ENCODE data around the gene IL17RC.
"Not testable (repeated sequence)": the region's sequence is repeated elsewhere in the genome, so short reads cannot be mapped to it uniquely, and the experiment has no call there.

Gene IL17RC

DNA sequence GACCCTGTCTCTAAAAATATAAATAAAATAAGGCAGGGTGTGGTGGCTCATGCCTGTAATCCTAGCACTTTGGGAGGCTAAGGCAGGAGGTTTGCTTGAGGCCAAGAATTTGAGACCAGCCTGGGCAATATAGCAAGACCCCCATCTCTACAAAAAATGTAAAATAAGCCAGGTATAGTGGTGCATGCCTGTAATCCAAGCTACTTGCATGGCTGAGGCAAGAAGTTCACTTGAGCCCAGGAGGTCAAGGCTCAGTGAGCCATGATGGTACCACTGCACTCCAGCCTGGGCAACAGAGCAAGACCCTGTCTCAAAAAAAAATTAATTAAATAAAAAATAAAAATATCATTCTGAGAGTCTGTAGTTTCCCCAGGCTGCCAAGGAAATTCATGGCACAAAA, 30.6 kb upstream of the IL17RC start:
- DNase-seq (ENCODE audit: low spot score in 2 of 2) (no peak), ATAC-seq (ENCODE audit: low read depth) (no peak)
- H3K27ac Mint-ChIP-seq = no peak overlapping the region
- peaks cover 2% of the 10 kb centered on the region for H3K36me3 Mint-ChIP-seq
- no peaks in the 10 kb centered on the region for H3K27me3 Mint-ChIP-seq
- peaks cover 2% of the 10 kb centered on the region for H3K4me1 Mint-ChIP-seq
- no peaks in the 10 kb centered on the region for H3K9me3 Mint-ChIP-seq
- H3K4me3 Mint-ChIP-seq = no peak overlapping the region

DNA sequence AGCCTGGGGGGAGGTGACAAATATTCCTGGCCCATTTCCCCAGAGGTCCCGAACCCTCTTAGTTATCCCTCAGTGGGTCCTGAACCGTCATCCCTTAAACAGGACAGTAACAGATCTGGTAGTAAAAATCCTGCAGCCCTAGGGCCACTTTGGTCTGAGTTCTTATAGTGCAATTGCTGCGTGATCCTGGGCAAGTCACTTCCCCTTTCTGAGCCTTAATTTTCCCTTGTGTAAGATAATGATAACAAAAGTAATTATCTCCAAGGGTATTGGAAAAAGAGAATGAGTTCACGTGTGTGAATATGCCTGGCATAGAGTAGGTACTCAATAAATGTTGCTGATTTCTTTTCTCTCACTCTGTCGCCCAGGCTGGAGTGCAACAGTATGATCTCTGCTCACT, 29.4 kb upstream of the IL17RC start:
- H3K27ac Mint-ChIP-seq = no peak overlapping the region
- ATAC-seq (ENCODE audit: low read depth) (no peak), DNase-seq (ENCODE audit: low spot score in 2 of 2) (no peak)
- H3K9me3 Mint-ChIP-seq = no peaks in the 10 kb centered on the region
- peaks cover 6% of the 10 kb centered on the region for H3K36me3 Mint-ChIP-seq
- H3K4me3 Mint-ChIP-seq = no peak overlapping the region
- no peaks in the 10 kb centered on the region for H3K27me3 Mint-ChIP-seq
- peaks cover 8% of the 10 kb centered on the region for H3K4me1 Mint-ChIP-seq

DNA sequence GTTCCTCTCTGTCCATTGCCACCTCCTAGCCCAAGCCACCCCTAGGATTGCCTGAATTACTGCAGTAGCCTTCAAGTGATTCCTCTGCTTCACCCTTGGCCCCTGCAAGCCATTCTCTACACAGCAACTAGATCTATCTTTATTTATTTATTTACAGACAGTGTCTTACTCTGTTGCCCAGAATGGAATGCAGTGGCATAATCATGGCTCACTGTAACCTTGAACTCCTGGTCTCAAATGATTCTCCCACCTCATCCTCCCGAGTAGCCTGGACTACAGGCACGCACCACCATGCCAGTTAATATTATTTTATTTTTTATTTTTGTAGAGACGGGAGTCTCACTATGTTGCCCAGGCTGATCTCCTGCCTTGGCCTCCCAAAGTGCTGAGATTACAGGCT, 28.4 kb upstream of the IL17RC start:
- Mint-ChIP-seq H3K27ac (no peak overlapping the region), H3K4me3 (no peak overlapping the region), H3K9me3 (no peaks in the 10 kb centered on the region), H3K4me1 (peaks cover 15% of the 10 kb centered on the region), H3K27me3 (no peaks in the 10 kb centered on the region), H3K36me3 (peaks cover 13% of the 10 kb centered on the region)
- no peak for ATAC-seq (ENCODE audit: low read depth)
- no peak for DNase-seq (ENCODE audit: low spot score in 2 of 2)

DNA sequence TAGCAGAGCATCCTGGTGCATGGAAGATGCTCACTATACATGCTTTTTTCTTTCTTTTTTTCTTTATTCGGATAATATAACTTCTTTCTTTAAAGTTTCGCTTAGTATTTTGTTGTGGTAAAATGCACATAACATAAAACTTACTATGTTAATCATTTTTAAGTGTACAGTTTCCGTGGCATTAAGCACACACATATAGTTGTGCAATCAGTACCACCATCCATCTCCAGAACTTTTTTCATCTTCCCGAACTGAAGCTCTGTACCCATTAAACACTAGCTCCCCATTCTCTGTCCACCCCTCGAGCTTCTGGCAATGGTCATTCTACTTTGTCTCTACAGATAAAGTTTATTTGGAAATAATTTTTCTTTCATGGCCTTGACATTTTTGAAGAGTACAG, 27.5 kb upstream of the IL17RC start:
- Mint-ChIP-seq H3K9me3 (no peaks in the 10 kb centered on the region), H3K4me3 (no peak overlapping the region), H3K27me3 (no peaks in the 10 kb centered on the region), H3K36me3 (peaks cover 13% of the 10 kb centered on the region), H3K4me1 (peaks cover 15% of the 10 kb centered on the region), H3K27ac (peak overlapping the region; percentile 99)
- no peak for DNase-seq (ENCODE audit: low spot score in 2 of 2)
- no peak for ATAC-seq (ENCODE audit: low read depth)

DNA sequence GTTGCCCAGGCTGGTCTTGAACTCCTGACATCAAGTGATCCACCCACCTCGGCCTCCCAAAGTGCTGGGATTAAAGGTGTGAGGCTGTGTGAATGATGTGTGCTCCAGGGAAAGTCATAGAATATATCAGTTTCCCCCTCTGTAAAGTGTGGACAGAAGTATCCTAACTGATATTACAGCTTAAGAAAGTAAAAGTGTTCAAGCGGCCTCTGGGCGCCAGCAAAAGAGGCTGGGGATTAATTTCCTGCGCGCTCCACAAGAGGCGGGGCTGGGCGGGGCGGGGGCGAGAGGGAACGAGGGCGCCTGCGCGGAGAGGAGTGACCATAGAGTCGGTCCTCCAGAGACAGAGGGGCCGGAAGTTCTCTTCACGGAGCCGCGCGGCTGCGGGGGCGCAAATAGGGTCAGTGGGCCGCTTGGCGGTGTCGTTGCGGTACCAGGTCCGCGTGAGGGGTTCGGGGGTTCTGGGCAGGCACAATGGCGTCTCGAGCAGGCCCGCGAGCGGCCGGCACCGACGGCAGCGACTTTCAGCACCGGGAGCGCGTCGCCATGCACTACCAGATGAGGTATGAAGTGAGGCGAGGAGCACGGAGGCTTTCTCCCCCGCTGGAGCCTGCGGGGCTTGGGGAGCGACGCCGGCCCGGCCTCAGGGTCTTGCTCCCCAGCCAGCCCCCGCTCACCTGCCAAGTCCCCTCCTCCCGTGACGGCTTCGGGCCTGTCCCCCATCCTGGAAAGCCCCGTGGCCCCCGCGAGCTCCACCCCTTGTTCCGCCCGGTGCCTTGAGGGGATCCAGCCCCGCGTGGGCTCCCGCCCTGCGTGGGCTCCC, 26.4 kb upstream of the IL17RC start, which contains the start of gene JAGN1:
TSS of gene JAGN1 (plus strand) at position 362 of the 823 bp plus-strand sequence. CDS start at position 475, 113 bp downstream.
- Mint-ChIP-seq H3K27ac (peak within 1 kb of the TSS; percentile 99), H3K4me1 (peaks cover 18% of the 10 kb centered on the region), H3K4me3 (peak within 1 kb of the TSS; percentile 96), H3K36me3 (peaks cover 17% of the 10 kb centered on the region), H3K27me3 (no peaks in the 10 kb centered on the region), H3K9me3 (no peaks in the 10 kb centered on the region)
- ATAC-seq (ENCODE audit: low read depth) (peak; percentile 87), DNase-seq (ENCODE audit: low spot score in 2 of 2) (peak; percentile 90 to 93)

GRCh38 chr3:9891072-9891622, 25.8 kb upstream of the IL17RC start:
- Mint-ChIP-seq H3K27ac (peak overlapping the region; percentile 99), H3K4me1 (peaks cover 21% of the 10 kb centered on the region), H3K36me3 (peaks cover 17% of the 10 kb centered on the region), H3K4me3 (peak overlapping the region; percentile 96), H3K9me3 (no peaks in the 10 kb centered on the region), H3K27me3 (no peaks in the 10 kb centered on the region)
- ATAC-seq (ENCODE audit: low read depth) (no peak), DNase-seq (ENCODE audit: low spot score in 2 of 2) (no peak)

GRCh38 chr3:9893739-9894138, 23.2 kb upstream of the IL17RC start:
- no peaks in the 10 kb centered on the region for H3K9me3 Mint-ChIP-seq
- H3K27me3 Mint-ChIP-seq = no peaks in the 10 kb centered on the region
- peak overlapping the region; percentile 99 for H3K27ac Mint-ChIP-seq
- ATAC-seq (ENCODE audit: low read depth) = no peak
- peaks cover 24% of the 10 kb centered on the region for H3K4me1 Mint-ChIP-seq
- H3K4me3 Mint-ChIP-seq = no peak overlapping the region
- no peak for DNase-seq (ENCODE audit: low spot score in 2 of 2)
- H3K36me3 Mint-ChIP-seq = peaks cover 17% of the 10 kb centered on the region

- not testable (repeated sequence) for H3K9me3 Mint-ChIP-seq; H3K27me3 Mint-ChIP-seq; DNase-seq (ENCODE audit: low spot score in 2 of 2); H3K4me3 Mint-ChIP-seq; ATAC-seq (ENCODE audit: low read depth)
- peaks cover 14% of the 10 kb centered on the region for H3K36me3 Mint-ChIP-seq
- peak overlapping the region; percentile 21 for H3K27ac Mint-ChIP-seq
- peaks cover 27% of the 10 kb centered on the region for H3K4me1 Mint-ChIP-seq
Measured at GRCh38 chr3:9895715-9896114, 21.2 kb upstream of the IL17RC start.

DNA sequence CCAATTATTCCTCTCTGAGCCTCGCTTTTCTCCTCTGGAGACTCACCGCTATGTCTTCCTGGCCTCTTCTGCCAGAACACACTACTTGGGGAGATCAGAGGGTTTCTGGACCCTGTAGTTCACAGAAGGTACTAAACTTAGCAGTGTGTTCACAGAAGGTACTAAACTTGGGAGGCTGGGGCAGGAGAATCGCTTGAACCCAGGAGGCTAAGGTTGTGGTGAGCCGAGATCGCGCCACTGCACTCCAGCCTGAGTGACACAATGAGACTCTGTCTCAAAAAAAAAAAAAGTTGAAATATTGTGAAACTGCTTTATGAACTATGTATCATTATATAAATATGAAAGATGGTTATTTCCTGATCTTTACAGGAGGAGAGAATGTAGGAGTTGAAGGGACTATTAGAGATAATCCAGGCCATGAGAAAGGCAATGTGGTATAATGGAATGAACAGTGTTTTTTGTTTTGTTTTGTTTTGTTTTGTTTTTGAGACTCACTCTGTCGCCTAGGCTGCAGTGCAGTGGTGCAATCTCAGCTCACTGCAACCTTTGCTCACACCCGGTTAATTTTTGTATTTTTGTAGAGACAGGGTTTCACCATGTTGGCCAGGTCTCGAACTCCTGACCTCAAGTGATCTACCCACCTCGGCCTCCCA, 20.0 kb upstream of the IL17RC start:
- H3K4me3 Mint-ChIP-seq; H3K27ac Mint-ChIP-seq; DNase-seq (ENCODE audit: low spot score in 2 of 2); ATAC-seq (ENCODE audit: low read depth); H3K27me3 Mint-ChIP-seq; H3K9me3 Mint-ChIP-seq: not testable (repeated sequence)
- peaks cover 22% of the 10 kb centered on the region for H3K4me1 Mint-ChIP-seq
- H3K36me3 Mint-ChIP-seq = peaks cover 13% of the 10 kb centered on the region

DNA sequence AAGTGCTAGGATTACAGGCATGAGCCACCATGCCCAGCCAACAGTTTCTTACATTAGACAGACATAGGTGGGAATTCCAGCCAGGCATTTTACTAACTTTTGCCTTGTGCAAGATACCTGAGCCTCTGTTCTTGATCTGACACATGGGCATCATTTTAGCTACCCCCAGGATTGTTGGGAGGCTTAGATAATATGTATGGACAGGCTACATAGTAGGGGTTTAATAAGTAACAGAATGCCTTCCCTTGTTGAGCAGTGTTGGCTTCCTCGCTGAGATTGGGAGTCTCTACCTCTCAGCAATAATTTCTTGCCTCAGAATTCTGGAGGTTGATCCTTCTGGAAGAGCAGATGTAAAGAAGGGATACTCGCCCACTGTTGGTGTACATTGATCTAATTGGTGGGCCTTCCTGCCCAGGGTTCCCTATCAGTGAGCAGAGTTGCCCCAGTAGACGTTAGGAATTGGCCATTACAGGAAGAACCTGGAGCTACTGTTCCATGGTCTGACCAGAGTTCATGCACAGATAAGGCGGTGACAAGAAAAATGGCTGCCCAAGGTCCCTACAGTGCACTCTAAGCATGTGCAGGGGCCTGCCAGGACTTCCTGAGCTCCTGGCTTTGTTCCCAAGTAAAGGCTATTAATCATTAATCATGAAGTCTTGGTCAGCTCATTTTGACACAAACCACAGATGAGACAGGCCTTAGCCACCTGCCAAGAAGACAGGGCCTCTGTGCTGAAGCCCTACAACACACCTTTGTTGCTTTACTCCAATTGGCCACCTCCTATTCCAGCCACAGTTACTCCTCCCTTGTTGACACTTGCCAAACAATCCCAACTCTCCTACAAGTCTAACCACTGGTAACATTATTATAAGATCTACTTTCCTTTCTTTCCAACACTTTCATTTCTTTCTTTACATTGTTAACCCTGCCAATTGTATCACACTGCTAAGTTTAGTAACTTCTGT, 19.2 kb upstream of the IL17RC start:
- no peak for ATAC-seq (ENCODE audit: low read depth)
- H3K4me1 Mint-ChIP-seq = peaks cover 17% of the 10 kb centered on the region
- H3K27me3 Mint-ChIP-seq = no peaks in the 10 kb centered on the region
- H3K9me3 Mint-ChIP-seq = no peaks in the 10 kb centered on the region
- no peak for DNase-seq (ENCODE audit: low spot score in 2 of 2)
- H3K4me3 Mint-ChIP-seq = no peak overlapping the region
- peaks cover 9% of the 10 kb centered on the region for H3K36me3 Mint-ChIP-seq
- peak overlapping the region; percentile 15 for H3K27ac Mint-ChIP-seq

DNA sequence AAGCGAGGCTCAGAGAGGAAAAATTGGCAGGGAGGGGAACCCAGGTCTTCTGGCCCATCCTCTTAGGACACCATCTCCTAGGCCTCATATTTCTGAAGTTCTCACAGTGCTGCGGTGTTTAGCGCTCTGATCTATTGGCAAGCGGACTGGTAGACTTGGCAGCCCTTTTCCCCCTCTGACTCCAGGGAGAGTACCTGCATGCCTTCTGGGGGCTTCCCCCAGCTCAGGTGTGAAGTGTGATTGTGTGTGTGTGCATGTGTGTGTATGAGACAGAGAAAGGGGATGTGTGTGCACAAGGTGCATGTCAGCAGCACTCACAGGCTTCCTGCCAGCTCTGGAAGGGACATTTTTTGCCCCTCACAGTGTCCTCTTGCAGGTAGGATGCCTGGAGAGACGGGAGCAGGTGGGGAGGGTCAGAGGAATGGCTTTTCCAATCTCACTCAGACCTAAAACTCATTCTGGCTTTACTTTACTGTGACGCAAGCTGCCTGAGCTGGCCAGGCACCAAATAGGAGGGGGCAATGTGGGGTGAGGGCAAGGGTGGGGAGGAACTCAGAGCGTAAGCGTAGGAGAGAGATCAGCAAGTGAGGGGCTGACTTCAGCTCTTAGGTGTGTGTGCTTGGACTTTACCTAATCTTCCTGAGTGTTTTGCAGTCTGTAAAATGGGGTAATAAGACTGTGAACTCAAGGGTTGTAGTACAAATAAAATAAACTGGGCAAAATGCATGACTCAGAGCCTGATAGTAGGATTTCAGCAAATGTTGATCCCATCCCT, 18.2 kb upstream of the IL17RC start:
- peak overlapping the region; percentile 15 for H3K27ac Mint-ChIP-seq
- H3K9me3 Mint-ChIP-seq = no peaks in the 10 kb centered on the region
- DNase-seq (ENCODE audit: low spot score in 2 of 2) (no peak), ATAC-seq (ENCODE audit: low read depth) (no peak)
- peaks cover 12% of the 10 kb centered on the region for H3K4me1 Mint-ChIP-seq
- no peaks in the 10 kb centered on the region for H3K27me3 Mint-ChIP-seq
- H3K4me3 Mint-ChIP-seq = no peak overlapping the region
- H3K36me3 Mint-ChIP-seq = peaks cover 4% of the 10 kb centered on the region

- H3K36me3 Mint-ChIP-seq = peaks cover 4% of the 10 kb centered on the region
- no peaks in the 10 kb centered on the region for H3K9me3 Mint-ChIP-seq
- DNase-seq (ENCODE audit: low spot score in 2 of 2) (no peak), ATAC-seq (ENCODE audit: low read depth) (no peak)
- peaks cover 3% of the 10 kb centered on the region for H3K27me3 Mint-ChIP-seq
- H3K4me1 Mint-ChIP-seq = peaks cover 12% of the 10 kb centered on the region
- no peak overlapping the region for H3K4me3 Mint-ChIP-seq
- H3K27ac Mint-ChIP-seq = peak overlapping the region; percentile 50
Measured at GRCh38 chr3:9899289-9899791, 17.6 kb upstream of the IL17RC start.

- H3K27me3 Mint-ChIP-seq; H3K4me3 Mint-ChIP-seq; H3K27ac Mint-ChIP-seq; H3K9me3 Mint-ChIP-seq; H3K4me1 Mint-ChIP-seq; H3K36me3 Mint-ChIP-seq; DNase-seq (ENCODE audit: low spot score in 2 of 2); ATAC-seq (ENCODE audit: low read depth): not testable (repeated sequence)
Measured at GRCh38 chr3:9900965-9901415, 15.9 kb upstream of the IL17RC start.

All from memory B cell (primary cell).